HL-60 (cell line): ENCODE data around the gene ENDOV.

Experiments
- DNase-seq, 2 experiments: peaks; one replicate each; pipeline ENCODE4 v3.0.0-alpha.2; 2010 to 2020; ENCODE audit warnings: low read depth in 1 of 2, low spot score in 1 of 2
- H3K27ac ChIP-seq: fragments of 250-450 bp; sonication (Bioruptor Pico); replicated peaks from 2 replicates; pipeline ENCODE4 v1.5.1; 2020; ENCODE audit warnings: mild to moderate bottlenecking, moderate library complexity
- H3K27me3 ChIP-seq: fragments of 250-450 bp; sonication (Bioruptor Pico); 2 replicates; pipeline ENCODE4 v1.5.1; 2021; ENCODE audit warnings: mild to moderate bottlenecking, moderate library complexity; ENCODE audit not compliant: insufficient read depth, poor library complexity, severe bottlenecking
- H3K4me3 ChIP-seq: replicated peaks from 2 replicates; pipeline ENCODE4 v1.5.1; 2011; ENCODE audit warnings: mild to moderate bottlenecking, control low read depth, low read length; ENCODE audit not compliant: insufficient read depth
- GABPA ChIP-seq: IDR thresholded peaks from 2 replicates; pipeline ENCODE4 v1.6.1; 2012; ENCODE audit warnings: low read depth
- POLR2AphosphoS5 ChIP-seq: IDR thresholded peaks from 2 replicates; pipeline ENCODE4 v1.6.1; 2012; ENCODE audit warnings: low read depth
- SPI1 ChIP-seq: IDR thresholded peaks from 2 replicates; pipeline ENCODE4 v1.6.1; 2012; ENCODE audit warnings: low read depth, mild to moderate bottlenecking, borderline replicate concordance
- TF ChIP-seq, protein P1 (sequence below): IDR thresholded peaks from one replicate; pipeline ENCODE4 v1.5.1; 2011; ENCODE audit warnings: low read length, control low read depth, inconsistent platforms; ENCODE audit not compliant: insufficient read depth
- TF ChIP-seq, protein P2 (sequence below): IDR thresholded peaks from 2 replicates; pipeline ENCODE4 v1.6.1; 2012; ENCODE audit warnings: low read depth; ENCODE audit not compliant: insufficient replicate concordance

ENDOV gene

DNA sequence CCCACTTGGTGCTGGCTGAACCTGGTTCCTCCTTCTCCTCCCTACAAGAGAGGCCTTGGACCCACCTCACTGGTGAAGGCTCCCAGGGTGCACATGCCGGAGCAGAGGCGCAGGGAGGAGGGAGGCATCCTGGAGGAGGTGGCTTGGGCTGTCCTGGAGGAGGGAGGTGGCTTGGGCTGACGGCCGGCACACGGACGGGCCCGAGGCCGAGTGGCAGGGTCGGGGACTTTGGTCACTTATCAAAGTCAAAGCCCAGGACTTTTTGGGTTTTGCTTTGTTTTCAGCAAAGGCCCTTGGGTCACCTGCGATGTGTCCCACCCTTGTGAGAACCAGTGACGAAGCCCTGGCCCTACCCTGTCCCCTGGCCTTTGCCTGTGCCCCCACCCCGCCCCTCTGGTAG lies 28.5 kb downstream of the ENDOV start:
- no peak for DNase-seq
- Histone ChIP-seq H3K27ac (no peak overlapping the region), H3K4me3 (no peak overlapping the region), H3K27me3 (no peaks in the 10 kb centered on the region)
- TF ChIP-seq POLR2AphosphoS5 (no peak), SPI1 (no peak), GABPA (no peak)
- TF ChIP-seq, protein P1, sequence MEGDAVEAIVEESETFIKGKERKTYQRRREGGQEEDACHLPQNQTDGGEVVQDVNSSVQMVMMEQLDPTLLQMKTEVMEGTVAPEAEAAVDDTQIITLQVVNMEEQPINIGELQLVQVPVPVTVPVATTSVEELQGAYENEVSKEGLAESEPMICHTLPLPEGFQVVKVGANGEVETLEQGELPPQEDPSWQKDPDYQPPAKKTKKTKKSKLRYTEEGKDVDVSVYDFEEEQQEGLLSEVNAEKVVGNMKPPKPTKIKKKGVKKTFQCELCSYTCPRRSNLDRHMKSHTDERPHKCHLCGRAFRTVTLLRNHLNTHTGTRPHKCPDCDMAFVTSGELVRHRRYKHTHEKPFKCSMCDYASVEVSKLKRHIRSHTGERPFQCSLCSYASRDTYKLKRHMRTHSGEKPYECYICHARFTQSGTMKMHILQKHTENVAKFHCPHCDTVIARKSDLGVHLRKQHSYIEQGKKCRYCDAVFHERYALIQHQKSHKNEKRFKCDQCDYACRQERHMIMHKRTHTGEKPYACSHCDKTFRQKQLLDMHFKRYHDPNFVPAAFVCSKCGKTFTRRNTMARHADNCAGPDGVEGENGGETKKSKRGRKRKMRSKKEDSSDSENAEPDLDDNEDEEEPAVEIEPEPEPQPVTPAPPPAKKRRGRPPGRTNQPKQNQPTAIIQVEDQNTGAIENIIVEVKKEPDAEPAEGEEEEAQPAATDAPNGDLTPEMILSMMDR = no peak
- TF ChIP-seq, protein P2, sequence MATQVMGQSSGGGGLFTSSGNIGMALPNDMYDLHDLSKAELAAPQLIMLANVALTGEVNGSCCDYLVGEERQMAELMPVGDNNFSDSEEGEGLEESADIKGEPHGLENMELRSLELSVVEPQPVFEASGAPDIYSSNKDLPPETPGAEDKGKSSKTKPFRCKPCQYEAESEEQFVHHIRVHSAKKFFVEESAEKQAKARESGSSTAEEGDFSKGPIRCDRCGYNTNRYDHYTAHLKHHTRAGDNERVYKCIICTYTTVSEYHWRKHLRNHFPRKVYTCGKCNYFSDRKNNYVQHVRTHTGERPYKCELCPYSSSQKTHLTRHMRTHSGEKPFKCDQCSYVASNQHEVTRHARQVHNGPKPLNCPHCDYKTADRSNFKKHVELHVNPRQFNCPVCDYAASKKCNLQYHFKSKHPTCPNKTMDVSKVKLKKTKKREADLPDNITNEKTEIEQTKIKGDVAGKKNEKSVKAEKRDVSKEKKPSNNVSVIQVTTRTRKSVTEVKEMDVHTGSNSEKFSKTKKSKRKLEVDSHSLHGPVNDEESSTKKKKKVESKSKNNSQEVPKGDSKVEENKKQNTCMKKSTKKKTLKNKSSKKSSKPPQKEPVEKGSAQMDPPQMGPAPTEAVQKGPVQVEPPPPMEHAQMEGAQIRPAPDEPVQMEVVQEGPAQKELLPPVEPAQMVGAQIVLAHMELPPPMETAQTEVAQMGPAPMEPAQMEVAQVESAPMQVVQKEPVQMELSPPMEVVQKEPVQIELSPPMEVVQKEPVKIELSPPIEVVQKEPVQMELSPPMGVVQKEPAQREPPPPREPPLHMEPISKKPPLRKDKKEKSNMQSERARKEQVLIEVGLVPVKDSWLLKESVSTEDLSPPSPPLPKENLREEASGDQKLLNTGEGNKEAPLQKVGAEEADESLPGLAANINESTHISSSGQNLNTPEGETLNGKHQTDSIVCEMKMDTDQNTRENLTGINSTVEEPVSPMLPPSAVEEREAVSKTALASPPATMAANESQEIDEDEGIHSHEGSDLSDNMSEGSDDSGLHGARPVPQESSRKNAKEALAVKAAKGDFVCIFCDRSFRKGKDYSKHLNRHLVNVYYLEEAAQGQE = no peak

DNA sequence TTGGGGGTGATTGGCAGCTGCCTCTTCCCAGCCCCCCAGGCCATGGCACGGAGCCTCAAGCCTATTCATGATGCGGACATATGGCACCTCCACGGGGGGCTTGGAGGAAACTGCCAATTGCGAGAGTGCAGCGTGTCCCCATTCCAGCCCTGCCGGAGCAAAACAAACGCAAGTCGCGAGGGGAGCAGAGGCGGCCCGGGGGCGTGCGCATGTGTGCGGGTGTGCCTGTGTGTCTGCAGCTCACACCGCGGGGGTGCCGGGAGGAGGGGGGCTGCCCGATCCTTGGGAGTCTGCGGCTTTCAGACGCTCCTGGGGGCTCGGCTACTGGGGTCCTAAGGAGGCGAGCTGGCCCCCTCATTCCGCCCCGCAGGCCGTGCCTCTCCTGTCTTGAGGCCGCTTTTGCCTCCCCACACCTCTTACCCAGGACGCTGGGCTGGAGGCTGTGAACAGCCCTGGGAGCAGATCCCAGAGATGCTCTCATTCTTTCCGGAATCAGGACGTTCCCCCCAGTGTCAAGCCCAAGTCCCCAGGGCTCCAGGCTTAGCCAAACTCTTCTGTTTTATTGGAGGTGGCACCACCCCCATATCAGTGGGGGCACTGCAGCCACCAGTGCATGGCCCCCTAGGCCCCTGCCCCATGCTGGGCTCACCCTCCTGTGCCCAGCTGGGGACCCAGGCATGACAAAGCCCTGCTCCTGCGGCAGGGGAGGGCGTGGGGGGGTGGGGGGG lies 29.1 kb downstream of the ENDOV start:
- no peak for DNase-seq
- Histone ChIP-seq H3K4me3 (no peak overlapping the region), H3K27ac (no peak overlapping the region), H3K27me3 (no peaks in the 10 kb centered on the region)
- no peak for TF ChIP-seq POLR2AphosphoS5
- TF ChIP-seq GABPA = no peak
- TF ChIP-seq, protein P2 = no peak
- no peak for TF ChIP-seq SPI1
- TF ChIP-seq, protein P1 = no peak

DNA sequence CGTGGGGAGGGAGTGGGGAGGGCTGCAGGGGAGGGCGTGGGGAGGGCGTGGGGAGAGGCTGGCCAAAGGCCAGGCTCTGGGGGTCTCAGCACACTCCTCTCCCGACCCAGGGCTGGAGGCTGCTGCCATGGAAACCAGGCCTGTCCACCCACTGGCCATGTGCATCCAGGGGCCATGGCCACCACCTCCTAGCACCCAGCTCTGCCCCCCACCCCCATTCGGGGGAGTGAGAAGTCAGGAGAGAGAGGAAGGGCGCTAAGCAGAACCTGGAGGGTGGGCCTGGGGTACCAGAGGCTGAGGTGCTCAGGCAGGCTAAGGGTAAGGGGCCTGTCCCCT lies 29.6 kb downstream of the ENDOV start:
- Histone ChIP-seq H3K27ac (no peak overlapping the region), H3K27me3 (no peaks in the 10 kb centered on the region), H3K4me3 (no peak overlapping the region)
- no peak for TF ChIP-seq POLR2AphosphoS5
- TF ChIP-seq, protein P1 = no peak
- DNase-seq = no peak
